Renal cortical epithelial cell (primary cell): Measurements from ENCODE around the gene RNASE7. TPM values are rescaled to one million over a fixed set of nuclear protein-coding genes. Genes with fewer than 3 reads are reported as not detected.
"Not testable (repeated sequence)": the region's sequence is repeated elsewhere in the genome, so short reads cannot be mapped to it uniquely, and the experiment has no call there.

Experiments
- DNase-seq: peaks from one replicate; pipeline ENCODE4 v3.0.0-alpha.2; 2011; ENCODE audit warnings: low read depth
- total RNA-seq: library from RNA; depleted of rRNA; stranded (reverse); fragments of >200 nt; gene quantifications from 2 replicates; pipeline ENCODE4 v1.2.3, GENCODE V29; 2014

Gene RNASE7
- total RNA-seq, 1 donor from 2014 or later = not detected

DNA sequence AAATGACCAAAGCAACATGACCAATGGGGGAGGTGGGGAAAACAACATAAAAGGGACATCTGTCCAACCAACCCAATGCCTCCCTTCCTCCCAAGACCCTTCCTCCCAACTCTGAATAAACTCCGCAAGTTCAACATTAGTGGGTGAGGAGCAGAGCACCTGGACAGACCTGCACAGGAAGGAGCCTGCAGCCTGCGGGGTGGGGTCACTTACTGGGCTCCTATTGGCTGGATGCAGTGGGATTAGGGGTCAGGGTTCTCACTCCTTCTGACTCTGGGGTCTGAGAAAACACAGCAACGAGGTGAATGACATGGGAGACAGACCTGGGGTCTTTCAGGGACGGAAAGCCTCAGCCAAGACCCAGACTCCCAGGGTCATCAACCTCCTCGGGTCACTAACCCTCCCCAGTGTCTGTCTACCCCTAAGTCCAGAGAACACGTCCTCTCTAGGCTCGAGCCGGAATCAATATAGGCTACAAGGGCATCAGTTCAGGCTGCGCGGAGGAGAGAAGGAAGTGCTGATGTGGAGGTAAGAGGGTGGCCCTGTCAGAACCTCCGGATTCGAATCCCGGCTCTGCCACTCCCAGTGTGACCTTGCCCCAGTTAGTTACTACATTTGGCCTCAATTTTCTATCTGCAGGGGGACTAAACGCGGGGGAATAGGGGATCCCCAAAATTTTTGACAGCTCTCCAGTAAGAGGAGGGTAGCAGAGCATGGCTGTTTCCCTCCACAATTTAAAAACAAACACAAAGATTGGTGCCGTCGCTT is 18.2 kb upstream of the RNASE7 start:
- no peak for DNase-seq

DNA sequence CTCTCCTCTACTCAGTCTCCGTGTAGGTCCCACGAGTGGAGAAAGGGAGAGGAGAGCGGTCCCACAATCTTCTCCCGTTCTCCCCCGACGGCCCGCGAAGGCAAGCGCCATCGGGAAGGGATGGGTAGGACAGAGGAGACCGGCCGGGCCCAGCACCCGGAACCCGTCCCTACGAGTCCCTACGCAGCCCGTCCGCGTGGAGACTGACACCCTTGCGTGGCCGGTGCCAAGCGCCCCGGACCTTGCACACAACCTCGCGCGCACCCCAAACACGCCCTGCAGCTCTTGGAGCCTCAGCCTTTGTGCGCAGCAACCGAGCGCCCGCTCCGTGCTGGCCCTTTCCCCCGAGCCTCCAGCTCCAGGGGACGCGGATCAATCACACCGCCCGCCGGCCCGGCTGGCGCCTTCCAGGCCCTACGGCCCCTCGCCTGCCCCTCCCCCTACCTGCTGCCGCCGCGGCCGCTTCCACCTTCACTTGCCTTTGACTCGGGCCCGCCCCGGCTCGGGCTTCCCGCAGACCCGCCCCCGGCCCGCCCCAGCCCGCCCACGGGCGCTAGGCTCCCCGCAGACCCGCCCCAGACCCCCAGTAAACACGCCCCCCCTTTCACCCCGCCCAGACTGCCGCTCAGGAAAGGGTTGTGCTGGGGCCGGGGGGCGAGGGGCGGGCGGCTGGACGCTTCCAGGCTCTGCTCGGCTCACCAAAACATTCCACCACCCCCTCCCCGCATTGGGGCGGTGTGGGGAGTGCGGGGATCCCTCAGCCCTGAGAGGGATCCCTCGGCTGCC is 17.4 kb upstream of the RNASE7 start, which contains the start of gene NDRG2:
Gene NDRG2, minus strand, starts transcription at position 477 of the 786 bp plus-strand sequence. CDS start 1,746 bp downstream, outside the sequence.
- DNase-seq = no peak

DNA sequence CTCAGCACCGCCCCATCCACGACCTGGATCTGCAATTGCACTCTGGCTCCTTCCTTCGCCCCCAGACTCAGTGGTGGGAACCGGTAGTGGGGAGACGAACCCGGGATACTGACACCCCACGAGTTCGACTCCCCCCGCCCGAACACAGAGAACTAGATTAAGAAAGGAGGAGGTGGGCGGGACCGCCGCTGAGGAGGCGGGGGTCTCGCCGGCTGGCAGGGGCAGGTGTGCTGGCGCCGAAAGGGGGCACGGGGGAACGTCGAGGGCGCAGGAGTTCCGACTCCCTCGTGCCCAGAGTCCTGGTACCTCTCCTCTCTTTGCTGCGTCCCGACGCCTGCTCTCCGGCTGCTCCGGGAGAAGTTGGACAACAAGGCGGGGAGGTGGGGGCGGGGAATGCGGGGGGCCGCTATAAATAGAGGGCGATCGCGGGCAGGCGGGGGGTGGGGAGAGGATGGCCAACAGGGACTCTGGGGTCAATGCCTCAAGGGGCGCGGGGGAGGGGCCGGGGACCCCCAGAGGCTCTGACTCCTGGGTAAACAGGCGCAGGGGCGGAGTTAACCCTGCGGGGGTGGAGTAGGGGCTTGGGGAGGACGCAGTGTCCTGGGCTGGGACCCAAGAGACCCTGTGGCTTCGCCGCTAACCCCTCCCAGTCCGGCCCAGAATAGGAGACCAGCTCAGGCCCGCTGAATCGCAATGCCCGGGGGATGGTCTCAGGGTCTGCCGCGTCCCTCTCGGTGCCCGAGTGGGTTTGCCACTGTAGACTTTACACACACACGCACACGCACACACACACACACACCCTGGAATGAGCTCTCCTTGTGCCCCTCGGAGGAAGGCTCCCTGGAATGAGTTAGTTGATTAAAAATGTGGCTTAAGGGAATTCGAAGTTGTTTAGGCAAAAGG is 16.5 kb upstream of the RNASE7 start:
- no peak for DNase-seq

DNA sequence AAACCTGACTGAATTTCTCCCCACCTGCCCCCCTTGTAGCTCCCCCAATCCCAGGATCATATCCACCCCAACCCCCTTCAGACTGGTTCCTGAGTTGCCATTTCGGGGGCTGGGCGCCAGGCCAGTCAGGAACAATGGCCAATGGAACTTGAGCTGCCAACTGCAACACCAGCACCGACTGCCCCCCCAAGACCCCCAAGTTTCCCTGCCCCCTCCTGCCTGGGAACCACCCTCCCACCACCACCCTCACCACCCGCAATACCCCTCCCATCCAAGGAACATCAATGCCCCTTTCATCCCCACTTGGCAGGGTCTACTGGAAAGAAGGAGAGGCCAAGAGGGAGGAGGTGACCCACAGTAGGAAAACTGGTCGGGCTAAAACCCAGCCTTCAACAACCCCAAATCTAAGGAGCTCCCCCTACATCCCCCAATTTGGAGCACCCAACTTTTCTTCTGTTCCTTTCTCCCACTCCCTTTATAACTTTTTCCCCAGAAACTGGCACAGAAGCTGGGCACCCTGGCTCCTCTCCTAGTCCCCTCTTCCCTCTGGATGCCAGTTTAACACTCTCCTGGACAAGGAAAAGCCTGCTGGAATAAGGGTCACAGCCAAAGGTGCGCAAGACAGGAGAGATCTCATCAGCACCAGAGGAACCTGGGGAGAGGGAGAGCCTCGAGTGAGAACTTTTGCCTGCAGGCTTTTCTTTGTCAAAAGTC is 15.7 kb upstream of the RNASE7 start:
- DNase-seq = no peak

DNA sequence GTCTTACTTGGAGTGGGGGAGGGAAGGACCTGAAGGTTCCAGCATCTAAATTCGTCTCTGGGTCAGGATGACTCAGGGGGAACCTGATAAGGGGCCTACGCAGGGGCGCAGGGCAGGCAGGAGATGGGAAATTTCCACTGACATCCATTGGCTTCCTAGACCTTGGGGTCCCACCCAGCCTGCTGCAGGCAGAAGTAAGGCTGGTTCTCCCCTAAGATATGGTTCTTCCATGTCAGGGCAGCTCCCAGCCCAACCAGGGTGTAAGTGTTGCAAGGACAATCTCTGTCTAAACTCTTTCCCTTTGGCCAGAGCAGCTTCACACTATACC is 15.2 kb upstream of the RNASE7 start:
- no peak for DNase-seq

DNA sequence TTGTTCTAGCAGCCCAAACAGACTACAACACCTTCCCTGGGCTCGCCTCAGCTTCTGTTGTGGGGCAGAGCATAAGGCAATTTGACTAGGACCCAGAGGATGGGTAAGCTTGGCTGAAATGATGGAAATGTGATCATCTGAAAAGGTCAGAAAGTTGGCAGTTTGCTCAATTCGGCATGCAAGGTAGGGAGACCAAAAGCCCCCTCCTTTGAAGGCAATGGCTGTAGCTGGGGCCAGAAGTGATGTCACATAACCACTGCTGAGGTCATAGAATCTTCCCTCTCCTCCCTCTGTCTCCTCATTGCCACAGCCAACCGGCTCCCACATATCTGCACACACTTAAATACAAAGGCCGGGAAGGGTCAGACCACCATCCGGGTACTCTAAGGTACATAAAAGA is 12.2 kb upstream of the RNASE7 start, which contains the start of gene TPPP2:
Gene TPPP2, plus strand, starts transcription at position 301 of the 400 bp plus-strand sequence. CDS start 365 bp downstream, outside the sequence.
- DNase-seq = no peak

DNA sequence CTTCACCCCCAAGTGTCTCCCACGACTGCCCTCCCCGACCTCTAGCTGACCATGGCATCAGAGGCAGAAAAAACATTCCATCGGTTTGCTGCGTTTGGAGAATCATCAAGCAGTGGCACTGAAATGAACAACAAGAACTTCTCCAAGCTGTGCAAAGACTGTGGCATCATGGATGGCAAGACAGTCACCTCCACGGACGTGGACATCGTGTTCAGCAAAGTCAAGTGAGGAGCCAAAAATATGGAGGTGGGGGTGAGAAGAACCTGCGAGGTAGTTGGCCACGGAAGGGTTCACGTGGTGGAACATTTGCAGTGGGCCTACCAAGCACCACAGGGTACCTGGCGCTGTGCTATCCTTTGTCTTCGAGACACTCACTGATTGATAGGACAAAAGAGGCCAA is 11.6 kb upstream of the RNASE7 start:
- no peak for DNase-seq

DNA sequence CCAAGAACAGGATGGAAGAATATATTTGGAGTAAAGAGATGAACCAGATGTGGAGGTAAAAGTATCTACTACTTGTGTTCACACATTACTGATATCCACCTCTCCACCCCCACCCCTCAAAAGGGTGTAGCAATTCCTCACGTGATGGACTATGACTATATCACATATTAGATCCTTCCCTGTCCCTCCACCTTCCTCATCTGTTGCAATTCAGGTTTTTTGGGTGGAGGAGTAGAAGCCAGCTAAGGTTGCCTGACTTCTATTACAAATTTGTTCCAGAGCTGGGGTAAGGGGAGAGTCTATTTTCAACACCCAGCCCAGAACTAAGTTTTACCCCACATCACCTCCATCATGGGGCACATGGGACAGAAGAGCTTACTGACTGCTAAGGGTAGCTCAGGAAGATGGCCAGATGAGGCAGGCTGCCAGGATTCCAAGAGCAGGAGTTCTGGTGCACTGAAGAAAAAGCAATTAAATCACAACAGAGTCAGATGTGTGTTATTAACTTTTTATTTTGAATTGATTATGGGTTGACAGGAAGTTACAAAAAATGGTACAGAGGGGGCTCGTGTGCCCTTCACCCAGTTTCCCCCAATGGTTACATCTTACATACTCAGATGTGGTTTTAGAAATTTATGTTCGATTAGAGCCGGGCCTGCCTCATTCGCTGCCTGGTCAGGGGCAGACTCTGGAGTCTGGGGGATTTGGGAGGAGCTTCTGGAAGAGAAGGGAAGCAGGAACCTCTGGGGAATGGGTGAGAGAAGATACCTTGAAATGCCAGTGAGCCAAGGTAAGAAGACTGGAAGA is 9.6 kb upstream of the RNASE7 start:
- DNase-seq = no peak

DNA sequence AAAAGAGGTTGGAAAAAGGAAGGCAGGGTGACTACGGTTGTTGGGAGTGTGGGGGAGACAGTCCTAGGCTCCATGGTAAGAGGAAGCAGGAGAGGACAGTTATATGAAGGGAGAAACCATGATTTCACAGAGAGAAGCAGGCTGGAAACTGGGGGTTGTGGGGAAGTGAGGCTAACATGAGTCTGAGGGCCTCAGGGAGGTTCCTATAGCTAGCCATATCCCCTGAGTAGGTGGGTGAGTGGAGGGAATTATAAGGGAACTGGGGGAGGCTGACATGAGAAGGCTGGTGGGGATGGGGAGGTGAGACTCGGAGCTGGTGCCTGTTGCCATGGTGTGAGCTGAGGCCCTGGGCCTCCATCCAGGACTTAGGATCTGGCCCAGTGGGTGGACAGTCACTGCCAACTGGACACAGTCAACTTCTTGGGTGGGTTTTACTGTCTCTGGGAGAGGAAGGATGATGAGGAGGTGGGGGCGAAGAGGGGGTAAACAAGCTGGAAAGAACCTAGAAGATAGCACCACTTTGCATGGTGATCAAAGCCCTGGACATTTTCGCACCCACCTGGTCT is 8.9 kb upstream of the RNASE7 start:
- DNase-seq = no peak

DNA sequence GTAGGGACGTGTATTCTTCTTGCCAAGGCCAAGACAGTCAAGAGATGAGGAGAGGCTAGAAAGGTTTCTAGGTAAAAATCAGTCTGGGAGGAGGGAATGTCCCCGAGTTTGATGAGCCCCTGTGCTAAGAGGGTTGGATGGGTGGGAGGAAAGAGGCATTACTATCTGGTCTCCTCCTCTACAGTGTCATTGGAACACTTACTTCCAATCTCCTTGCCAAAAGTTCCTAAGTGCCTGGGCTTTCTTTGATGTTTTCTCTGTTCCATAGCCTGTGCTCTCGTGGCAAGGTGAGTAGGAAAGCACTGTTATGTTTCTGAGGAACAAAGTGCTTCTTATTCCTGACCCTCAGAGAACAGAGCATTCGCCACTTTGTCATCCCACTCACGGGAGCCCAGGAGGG is 7.5 kb upstream of the RNASE7 start, which contains the start of gene RNASE13:
Gene RNASE13, minus strand, starts transcription at position 101 of the 400 bp plus-strand sequence. CDS start 519 bp downstream, outside the sequence.
- no peak for DNase-seq

DNA sequence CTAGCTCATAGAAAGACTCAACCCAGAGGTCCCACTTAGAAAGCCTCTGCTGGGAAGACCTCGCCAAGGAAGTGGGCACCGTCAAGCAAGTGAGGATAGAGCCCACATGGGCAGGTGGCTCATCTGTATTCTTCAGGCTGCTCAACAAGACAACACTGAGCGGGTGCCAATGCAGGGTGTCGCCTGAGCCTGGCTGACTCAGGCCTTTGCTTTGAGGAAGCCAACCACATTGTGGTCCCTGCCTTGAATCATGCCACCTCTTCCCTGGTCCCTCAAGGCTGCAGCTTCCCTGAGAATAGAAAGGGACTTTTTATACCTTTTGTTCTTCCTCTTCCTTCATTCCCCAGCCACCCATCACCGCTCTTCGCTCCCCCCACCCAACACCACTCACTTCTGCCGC is 5.4 kb upstream of the RNASE7 start:
- DNase-seq = no peak

DNA sequence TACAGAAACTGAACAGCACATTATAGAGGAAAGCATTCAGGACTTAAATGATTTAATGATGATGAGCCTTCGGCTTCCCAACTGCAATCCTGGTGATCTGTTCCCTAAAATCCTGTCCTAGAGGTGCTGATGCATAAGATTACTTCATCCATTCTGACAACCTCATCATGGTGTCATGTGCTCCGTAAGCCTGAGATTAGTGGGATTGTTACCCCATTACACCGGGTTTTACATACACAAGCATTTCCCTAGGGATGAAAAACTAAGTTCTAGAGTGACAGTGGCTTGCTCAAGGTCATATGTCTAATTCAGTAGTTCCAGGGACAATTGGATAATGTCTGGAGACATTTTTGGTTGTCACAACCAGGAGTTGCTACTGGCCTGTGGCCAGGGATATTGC is 5.0 kb upstream of the RNASE7 start:
- DNase-seq = no peak

DNA sequence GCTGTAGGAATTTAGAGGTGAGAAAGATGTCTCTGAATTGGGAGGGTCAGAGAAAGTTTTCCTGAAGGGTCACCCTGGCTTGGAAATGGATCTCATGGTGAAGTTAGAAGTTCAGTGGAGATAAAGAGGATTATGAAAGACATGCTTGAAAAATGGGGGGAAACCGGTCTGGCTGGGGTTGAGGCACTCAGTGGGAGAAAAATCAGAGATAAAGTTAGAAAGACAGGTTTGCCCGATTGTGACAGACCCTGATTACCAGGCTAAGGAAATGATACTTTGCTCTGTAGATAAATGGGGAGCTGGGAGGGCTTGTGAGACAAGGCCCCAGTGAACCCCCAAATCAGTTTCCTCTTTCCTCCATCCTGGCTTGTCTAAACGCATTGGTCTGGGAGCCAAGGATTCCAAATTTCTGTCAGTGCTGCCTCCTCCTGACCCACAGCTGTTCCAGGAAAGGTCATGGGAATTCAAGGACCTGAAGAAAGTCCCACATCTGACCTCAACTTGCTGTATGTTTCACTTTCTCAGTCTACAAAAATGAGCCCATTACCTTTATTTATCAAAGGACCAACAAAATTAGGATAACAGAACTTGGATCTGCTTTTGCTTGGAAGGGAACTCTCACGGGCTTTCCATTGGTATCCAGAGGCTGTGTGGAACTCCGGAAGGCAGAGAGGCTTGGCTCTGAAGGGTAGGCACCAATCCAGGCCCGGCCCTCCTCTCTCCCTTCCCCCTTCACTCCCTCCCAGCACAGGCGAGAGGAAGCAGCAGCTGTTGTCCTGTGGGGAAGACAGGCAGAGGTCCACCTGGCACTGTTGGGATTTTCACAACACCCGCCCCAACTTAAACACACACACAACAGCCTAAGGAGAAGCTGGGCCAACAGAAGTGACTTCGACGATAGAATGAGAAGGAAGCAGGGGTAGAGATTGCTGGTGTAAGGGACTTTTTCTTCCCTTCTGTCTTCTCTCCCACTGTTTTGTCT is 3.4 kb upstream of the RNASE7 start:
- DNase-seq = no peak

DNA sequence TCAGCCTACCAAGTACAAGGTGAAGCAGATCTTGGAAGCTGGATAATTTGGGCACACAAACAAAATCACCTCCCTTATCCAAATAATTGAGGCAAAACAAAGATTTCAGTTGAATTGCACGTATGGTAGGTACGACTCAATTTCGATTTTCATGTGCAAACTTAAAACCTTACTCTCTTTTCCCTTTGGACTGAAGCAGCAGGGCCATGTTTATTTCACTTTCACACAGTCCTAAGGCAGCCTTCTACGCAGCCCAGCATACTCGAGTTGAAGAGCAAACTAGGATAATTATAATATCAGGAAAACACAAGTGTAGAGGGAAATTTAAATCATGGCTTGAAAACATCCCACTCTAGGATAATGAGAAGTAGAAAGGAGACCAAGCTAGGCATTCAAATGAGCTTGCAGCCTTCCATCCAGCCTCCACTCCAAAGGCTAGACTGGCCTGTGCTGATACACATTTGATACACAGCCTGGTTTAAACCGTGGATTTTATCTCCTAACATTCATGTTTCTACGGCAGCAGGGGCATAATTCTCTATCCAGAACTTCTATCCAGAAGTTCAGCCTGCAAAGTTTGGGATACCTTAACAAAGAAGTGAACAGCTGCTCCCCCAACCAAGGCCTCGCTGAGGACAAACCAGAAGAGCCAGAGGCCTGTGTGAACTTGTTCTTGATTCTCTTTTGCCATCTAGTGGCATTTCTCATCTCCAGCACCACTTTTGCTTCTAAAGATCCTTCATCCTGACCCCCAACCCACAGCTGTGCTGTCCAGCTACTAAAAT is 2.4 kb upstream of the RNASE7 start:
- DNase-seq = peak; percentile 61

DNA sequence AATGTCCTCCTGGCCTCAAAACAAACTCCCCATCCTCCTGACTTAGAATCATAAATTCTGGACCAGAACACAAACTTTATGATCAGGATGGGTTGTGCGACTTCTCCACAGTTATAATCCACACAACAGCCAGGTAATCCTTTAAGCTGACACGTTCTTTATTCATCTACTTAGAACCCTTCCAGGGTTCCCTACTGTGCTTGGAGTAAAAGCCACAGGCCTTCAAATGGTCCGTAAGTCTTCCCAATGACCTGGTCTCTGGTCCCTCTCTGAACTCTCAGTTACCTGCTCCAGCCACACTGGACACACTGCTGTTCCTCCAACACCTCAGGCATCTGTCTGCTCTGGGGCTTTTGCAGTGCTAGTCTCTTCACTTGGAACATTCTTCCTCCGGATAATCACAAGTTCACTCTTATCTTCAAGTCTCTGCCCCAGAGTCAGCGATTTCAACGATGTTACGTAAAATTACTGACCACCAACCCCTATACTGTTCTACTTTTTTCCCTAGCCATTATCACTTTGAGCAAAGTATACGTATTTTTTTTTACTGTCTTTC is 1.7 kb upstream of the RNASE7 start:
- no peak for DNase-seq

DNA sequence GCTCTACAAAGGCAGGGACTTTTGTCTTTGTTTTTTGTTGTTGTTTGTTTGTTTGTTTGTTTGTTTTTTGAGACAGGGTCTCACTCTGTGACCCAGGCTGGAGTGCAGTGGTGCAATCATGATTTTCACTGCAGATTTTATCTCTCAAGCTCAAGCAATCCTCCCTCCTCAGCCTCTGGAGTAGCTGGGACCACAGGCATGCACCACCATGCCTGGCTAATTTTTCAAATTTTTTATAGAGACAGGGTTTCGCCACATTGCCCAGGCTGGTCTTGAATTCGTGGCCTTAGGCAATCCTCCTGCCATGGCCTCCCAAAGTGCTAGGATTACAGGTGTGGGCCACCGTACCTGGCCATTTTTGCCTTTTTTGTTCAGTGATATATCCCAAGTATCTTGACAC is 1.2 kb upstream of the RNASE7 start:
- not testable (repeated sequence) for DNase-seq

DNA sequence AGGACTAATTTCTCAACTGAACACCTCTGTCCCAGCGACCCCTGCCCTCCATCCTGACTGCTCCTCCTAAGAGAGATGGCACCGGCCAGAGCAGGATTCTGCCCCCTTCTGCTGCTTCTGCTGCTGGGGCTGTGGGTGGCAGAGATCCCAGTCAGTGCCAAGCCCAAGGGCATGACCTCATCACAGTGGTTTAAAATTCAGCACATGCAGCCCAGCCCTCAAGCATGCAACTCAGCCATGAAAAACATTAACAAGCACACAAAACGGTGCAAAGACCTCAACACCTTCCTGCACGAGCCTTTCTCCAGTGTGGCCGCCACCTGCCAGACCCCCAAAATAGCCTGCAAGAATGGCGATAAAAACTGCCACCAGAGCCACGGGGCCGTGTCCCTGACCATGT is 756 bp downstream of the RNASE7 start:
- peak; percentile 38 for DNase-seq
